H9 (cell line): Measurements from ENCODE around the gene SLC35B1. TPM values are rescaled to one million over a fixed set of nuclear protein-coding genes. Genes with fewer than 3 reads are reported as not detected.

ENCODE experiments used
- DNase-seq: peaks from one replicate; pipeline ENCODE4 v3.0.0-alpha.2; 2017
- H2AFZ ChIP-seq: one replicate; pipeline ENCODE4 v1.6.1; 2013; ENCODE audit warnings: mild to moderate bottlenecking, low read length, control low read depth, moderate library complexity
- H2AK5ac ChIP-seq: 2 replicates; pipeline ENCODE4 v1.6.1; 2013; ENCODE audit warnings: low read length, control low read depth, mixed read lengths; ENCODE audit not compliant: insufficient read length
- H2BK120ac ChIP-seq: one replicate; pipeline ENCODE4 v1.6.1; 2013; ENCODE audit warnings: low read depth, mild to moderate bottlenecking, low read length, control low read depth, inconsistent platforms; ENCODE audit not compliant: poor library complexity, severe bottlenecking
- H2BK12ac ChIP-seq: 2 replicates; pipeline ENCODE4 v1.6.1; 2013; ENCODE audit warnings: low read length, control low read depth, mixed read lengths, low read depth; ENCODE audit not compliant: insufficient read length
- H2BK15ac ChIP-seq: 2 replicates; pipeline ENCODE4 v1.6.1; 2013; ENCODE audit warnings: low read depth, low read length, control low read depth
- H2BK20ac ChIP-seq: one replicate; pipeline ENCODE4 v1.6.1; 2013; ENCODE audit warnings: low read depth, mild to moderate bottlenecking, low read length, control low read depth, inconsistent platforms; ENCODE audit not compliant: poor library complexity, severe bottlenecking
- H2BK5ac ChIP-seq: 2 replicates; pipeline ENCODE4 v1.6.1; 2013; ENCODE audit warnings: low read length, control low read depth, mixed read lengths; ENCODE audit not compliant: insufficient read length
- H3K14ac ChIP-seq: 2 replicates; pipeline ENCODE4 v1.6.1; 2013; ENCODE audit warnings: low read length, control low read depth; ENCODE audit not compliant: insufficient read depth
- H3K18ac ChIP-seq: 2 replicates; pipeline ENCODE4 v1.6.1; 2013; ENCODE audit warnings: low read depth, mild to moderate bottlenecking, mixed read lengths, low read length, control low read depth; ENCODE audit not compliant: insufficient read length
- H3K23ac ChIP-seq: 2 replicates; pipeline ENCODE4 v1.6.1; 2013; ENCODE audit warnings: low read length, control low read depth, mixed read lengths, low read depth; ENCODE audit not compliant: insufficient read length
- H3K23me2 ChIP-seq: 2 replicates; pipeline ENCODE4 v1.6.1; 2013; ENCODE audit warnings: low read depth, mild to moderate bottlenecking, mixed read lengths, low read length, control low read depth; ENCODE audit not compliant: insufficient read length, poor library complexity, severe bottlenecking
- H3K27ac ChIP-seq: 2 replicates; pipeline ENCODE4 v1.5.1; 2013; ENCODE audit warnings: low read length, control low read depth, mixed read lengths, low read depth; ENCODE audit not compliant: insufficient read length
- H3K27me3 ChIP-seq: 2 replicates; pipeline ENCODE4 v1.6.1; 2013; ENCODE audit warnings: low read length, control low read depth, inconsistent platforms; ENCODE audit not compliant: insufficient read depth
- H3K4ac ChIP-seq: 2 replicates; pipeline ENCODE4 v1.6.1; 2013; ENCODE audit warnings: low read depth, mild to moderate bottlenecking, control low read depth, inconsistent platforms, low read length, moderate library complexity
- H3K4me1 ChIP-seq: 2 replicates; pipeline ENCODE4 v1.6.1; 2013; ENCODE audit warnings: low read length, control low read depth, inconsistent platforms; ENCODE audit not compliant: insufficient read depth
- H3K4me2 ChIP-seq: 2 replicates; pipeline ENCODE4 v1.6.1; 2013; ENCODE audit warnings: low read length, control low read depth, mixed read lengths; ENCODE audit not compliant: insufficient read length, insufficient read depth
- H3K56ac ChIP-seq: 2 replicates; pipeline ENCODE4 v1.6.1; 2013; ENCODE audit warnings: low read depth, mild to moderate bottlenecking, mixed read lengths, low read length, control low read depth; ENCODE audit not compliant: insufficient read length
- H3K79me1 ChIP-seq: 2 replicates; pipeline ENCODE4 v1.6.1; 2013; ENCODE audit warnings: low read depth, mild to moderate bottlenecking, moderate library complexity, low read length, control low read depth, inconsistent platforms; ENCODE audit not compliant: insufficient read depth, poor library complexity, severe bottlenecking
- H3K79me2 ChIP-seq: 2 replicates; pipeline ENCODE4 v1.6.1; 2013; ENCODE audit warnings: low read length, control low read depth, inconsistent platforms; ENCODE audit not compliant: insufficient read depth
- H3K9ac ChIP-seq: 2 replicates; pipeline ENCODE4 v1.6.1; 2013; ENCODE audit warnings: low read length, control low read depth, mixed read lengths; ENCODE audit not compliant: insufficient read length; ENCODE audit errors: extremely low read depth
- H3K9me3 ChIP-seq: one replicate; pipeline ENCODE4 v1.6.1; 2013; ENCODE audit warnings: low read depth, low read length, inconsistent platforms; ENCODE audit not compliant: control insufficient read depth
- H3T11ph ChIP-seq: one replicate; pipeline ENCODE4 v1.6.1; 2013; ENCODE audit warnings: mild to moderate bottlenecking, low read length, control low read depth, inconsistent platforms
- H4K20me1 ChIP-seq: one replicate; pipeline ENCODE4 v1.6.1; 2013; ENCODE audit not compliant: control insufficient read depth, insufficient read length, insufficient read depth
- H4K5ac ChIP-seq: 2 replicates; pipeline ENCODE4 v1.6.1; 2013; ENCODE audit warnings: low read depth, mild to moderate bottlenecking, mixed read lengths, low read length, control low read depth; ENCODE audit not compliant: insufficient read length
- H4K8ac ChIP-seq: replicated peaks from 2 replicates; pipeline ENCODE4 v1.6.1; 2013; ENCODE audit warnings: low read length, control low read depth, mixed read lengths, low read depth; ENCODE audit not compliant: insufficient read length
- H4K91ac ChIP-seq: 2 replicates; pipeline ENCODE4 v1.6.1; 2013; ENCODE audit warnings: low read depth, mild to moderate bottlenecking, moderate library complexity, mixed read lengths, low read length, control low read depth; ENCODE audit not compliant: insufficient read length
- H3K27ac Mint-ChIP-seq, 3 experiments: 2 replicates in 2 of 3; 3 replicates in 1 of 3; pipeline ENCODE4 v1.8.0; 2020 to 2021; ENCODE audit warnings: mixed read lengths in 3 of 3, mild to moderate bottlenecking in 1 of 3, moderate library complexity in 1 of 3
- H3K27me3 Mint-ChIP-seq: 2 replicates; pipeline ENCODE4 v1.8.0; 2021; ENCODE audit warnings: low read depth, mild to moderate bottlenecking, moderate library complexity, mixed read lengths
- H3K36me3 Mint-ChIP-seq, 3 experiments: 2 replicates in 2 of 3; 3 replicates in 1 of 3; pipeline ENCODE4 v1.8.0; 2020 to 2021; ENCODE audit warnings: low read depth in 3 of 3, mixed read lengths in 3 of 3; ENCODE audit not compliant: insufficient read depth in 1 of 3
- H3K4me1 Mint-ChIP-seq, 2 experiments: 2 replicates each; pipeline ENCODE4 v1.8.0; 2020; ENCODE audit warnings: mixed read lengths in 2 of 2
- H3K4me3 Mint-ChIP-seq, 2 experiments: 2 replicates in 1 of 2; 3 replicates in 1 of 2; pipeline ENCODE4 v1.8.0; 2020 to 2021; ENCODE audit warnings: mild to moderate bottlenecking in 2 of 2, mixed read lengths in 2 of 2, moderate library complexity in 1 of 2
- H3K9me3 Mint-ChIP-seq, 2 experiments: 2 replicates in 1 of 2; 3 replicates in 1 of 2; pipeline ENCODE4 v1.8.0; 2020; ENCODE audit warnings: mild to moderate bottlenecking in 2 of 2, mixed read lengths in 2 of 2, moderate library complexity in 1 of 2
- CTCF ChIP-seq: fragments of 200-600 bp; sonication (generic); conservative IDR thresholded peaks from 3 replicates; pipeline ENCODE4 v1.8.0; 2021; ENCODE audit warnings: antibody characterized with exemption, mild to moderate bottlenecking
- WGBS: extraction: QIAGEN DNeasy Blood & Tissue Kit; methylation state at CpG from one replicate; pipeline ENCODE4 v1.1.7; 2013; ENCODE audit warnings: missing lambda C conversion rate, low lambda C conversion rate, mixed read lengths; ENCODE audit not compliant: insufficient read length; ENCODE audit errors: extremely low coverage; 5-methylcytosine and 5-hydroxymethylcytosine counted together
- total RNA-seq: library from RNA; stranded (reverse); gene quantifications from 2 replicates; pipeline ENCODE4 v1.2.1, GENCODE V29; 2021

SLC35B1 gene
- total RNA-seq, 1 experiment from 2014 or later = 58.9 TPM

GRCh38 chr17:49692751-49693150 is 15.0 kb downstream of the SLC35B1 start:
- no peak overlapping the region for H3K27ac ChIP-seq
- no peak overlapping the region for H4K5ac ChIP-seq
- H3K79me2 ChIP-seq = no peaks in the 10 kb centered on the region
- no peak overlapping the region for H2BK15ac ChIP-seq
- H2BK20ac ChIP-seq = no peak overlapping the region
- no peaks in the 10 kb centered on the region for H4K20me1 ChIP-seq
- H3K14ac ChIP-seq = no peak overlapping the region
- H2BK12ac ChIP-seq = no peak overlapping the region
- peaks cover 10% of the 10 kb centered on the region for H3K27me3 Mint-ChIP-seq
- no peaks in the 10 kb centered on the region for H3K23me2 ChIP-seq
- no peak overlapping the region for H2BK5ac ChIP-seq
- H3K9ac ChIP-seq = no peak overlapping the region
- no peak for TF ChIP-seq CTCF
- H2AFZ ChIP-seq = no peak overlapping the region
- no peak overlapping the region for H4K8ac ChIP-seq
- DNase-seq = no peak
- no peaks in the 10 kb centered on the region for H3K36me3 Mint-ChIP-seq
- peaks cover 22 to 26% of the 10 kb centered on the region in 2 experiments for H3K4me1 Mint-ChIP-seq
- H3K9me3 Mint-ChIP-seq = no peaks in the 10 kb centered on the region
- H2AK5ac ChIP-seq = no peak overlapping the region
- no peak overlapping the region for H3K4me2 ChIP-seq
- WGBS = no CpG with 5 or more reads among the region's 4 CpGs
- H3K4ac ChIP-seq = no peak overlapping the region
- no peak overlapping the region for H3K56ac ChIP-seq
- no peak overlapping the region for H3K18ac ChIP-seq
- H3K9me3 ChIP-seq = no peaks in the 10 kb centered on the region
- H3K4me3 Mint-ChIP-seq = no peak overlapping the region
- H3K27me3 ChIP-seq = no peaks in the 10 kb centered on the region
- H3K4me1 ChIP-seq = peaks cover 9% of the 10 kb centered on the region; the same call in 1 of the 2 replicates
- H3T11ph ChIP-seq = no peak overlapping the region
- no peak overlapping the region for H3K23ac ChIP-seq
- no peak overlapping the region for H3K27ac Mint-ChIP-seq
- H4K91ac ChIP-seq = no peak overlapping the region
- no peaks in the 10 kb centered on the region for H3K79me1 ChIP-seq
- no peak overlapping the region for H2BK120ac ChIP-seq
